Stimulated activated CD8-positive, alpha-beta memory T cell treated with anti-CD3 and anti-CD28 coated beads, Interleukin-12 subunit alpha, Interleukin-12 subunit beta, amount 100 ng/mL, for 4 hours (primary cell): ENCODE measurements around the gene CLSTN1.
"Not testable (repeated sequence)": the region's sequence is repeated elsewhere in the genome, so short reads cannot be mapped to it uniquely, and the experiment has no call there.

ENCODE experiments used
- DNase-seq: peaks from one replicate; pipeline ENCODE4 v3.0.0-alpha.2; 2020; ENCODE audit warnings: low read depth

The CLSTN1 gene

DNA sequence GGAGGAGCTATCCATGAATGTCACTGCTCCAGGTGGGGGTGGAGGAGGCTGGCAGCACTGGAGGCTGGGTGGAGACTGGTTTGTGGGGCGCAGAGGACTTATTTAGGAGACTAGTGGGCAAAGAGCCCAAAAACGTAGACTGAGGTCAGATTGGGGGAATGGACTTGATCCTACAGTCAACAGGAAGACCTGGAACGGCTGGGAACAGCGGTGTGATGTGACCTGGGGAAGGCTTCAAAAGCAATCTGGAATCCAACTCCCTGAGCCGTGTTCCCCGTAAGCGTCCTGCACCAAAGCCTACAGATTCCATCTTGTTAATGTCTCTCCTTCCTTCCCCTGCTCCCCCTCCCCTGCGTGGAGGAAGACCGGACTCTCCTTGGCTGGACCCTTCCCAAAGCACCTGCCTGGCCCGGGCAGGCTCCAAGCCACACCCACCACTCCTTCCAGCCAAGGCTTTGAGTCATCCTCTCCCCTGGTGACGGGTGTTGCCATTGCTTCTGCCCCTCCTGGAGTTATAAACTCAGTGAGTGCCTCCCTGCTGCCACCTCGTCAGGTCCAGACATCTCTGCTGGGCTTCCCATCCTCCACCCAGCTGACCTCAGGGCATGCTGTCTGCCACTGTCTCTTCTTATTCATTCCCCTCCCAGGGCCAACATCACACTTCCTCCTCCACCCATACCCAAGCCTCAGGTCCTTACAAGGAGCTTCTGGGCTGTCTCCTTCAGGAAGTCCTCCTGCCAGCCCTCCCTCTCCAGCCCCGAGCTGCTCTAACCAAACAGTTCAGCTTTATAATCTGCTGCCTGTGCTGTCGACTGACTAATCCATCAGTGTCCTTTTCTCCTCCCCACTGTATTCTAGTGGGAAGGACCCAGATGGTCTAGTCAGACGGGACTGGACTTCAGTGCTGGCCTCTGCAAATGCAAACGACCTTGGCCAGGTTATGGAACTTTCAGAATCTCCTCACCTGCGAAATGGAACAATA, 1.6 kb upstream of the CLSTN1 start:
- DNase-seq = peak; percentile 24

- peak; percentile 3 for DNase-seq
Observed at GRCh38 chr1:9824702-9825089, 931 bp upstream of the CLSTN1 start.

DNA sequence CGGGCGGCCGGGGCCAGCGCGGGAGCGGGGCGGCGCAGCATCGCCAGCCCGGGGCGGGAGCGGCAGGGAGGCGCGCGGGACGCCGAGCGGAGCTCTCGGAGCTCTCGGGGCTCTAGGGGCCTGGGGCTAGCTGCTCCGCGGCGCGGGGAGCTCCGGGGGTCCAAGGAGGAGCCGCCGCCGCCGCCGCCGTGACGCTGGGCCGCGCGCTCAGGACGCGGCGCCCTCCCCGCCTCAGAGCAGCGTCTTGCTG, 147 bp downstream of the CLSTN1 start:
- no peak for DNase-seq

GRCh38 chr1:9822897-9823692, 670 bp downstream of the CLSTN1 start:
- peak; percentile 8 for DNase-seq

DNA sequence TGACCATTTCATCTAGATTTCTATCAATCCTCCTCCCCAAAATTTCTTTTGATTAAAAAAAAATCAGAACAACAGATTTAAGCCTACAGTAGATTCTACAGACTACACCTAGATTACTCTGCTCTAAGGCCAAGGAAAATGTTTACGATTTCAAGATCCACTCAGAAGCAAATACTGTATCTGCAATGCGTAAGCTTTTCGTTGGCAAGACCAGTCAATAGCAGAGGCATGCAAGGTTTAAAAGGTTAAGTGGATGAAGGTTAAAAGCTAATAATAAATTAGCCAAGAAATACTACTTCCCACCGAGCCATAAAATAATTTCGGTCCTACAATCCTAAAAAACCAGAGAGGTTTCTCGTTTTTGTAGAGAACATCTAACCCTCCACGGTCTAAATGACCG, 1.3 kb downstream of the CLSTN1 start:
- DNase-seq = no peak

GRCh38 chr1:9821710-9822109, 2.1 kb downstream of the CLSTN1 start:
- DNase-seq = no peak

DNA sequence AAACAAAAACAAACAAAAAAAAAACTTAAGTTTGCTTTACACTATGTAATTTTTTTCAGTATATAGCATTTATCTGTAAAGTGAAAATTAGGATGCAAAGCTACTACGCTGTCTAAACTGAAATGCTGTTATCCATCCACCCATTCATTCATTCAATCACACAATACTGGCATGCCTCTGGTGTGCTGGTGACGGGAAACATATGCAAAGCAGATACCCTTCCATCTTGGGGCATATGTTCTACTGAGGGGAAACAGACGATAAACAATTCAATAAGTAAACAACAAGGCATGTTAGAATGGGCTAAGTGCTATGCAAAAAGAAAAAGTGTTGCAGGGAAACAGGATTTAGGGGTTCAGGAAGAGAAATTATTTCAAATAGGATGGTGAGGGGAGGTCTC, 3.2 kb downstream of the CLSTN1 start:
- no peak for DNase-seq

DNA sequence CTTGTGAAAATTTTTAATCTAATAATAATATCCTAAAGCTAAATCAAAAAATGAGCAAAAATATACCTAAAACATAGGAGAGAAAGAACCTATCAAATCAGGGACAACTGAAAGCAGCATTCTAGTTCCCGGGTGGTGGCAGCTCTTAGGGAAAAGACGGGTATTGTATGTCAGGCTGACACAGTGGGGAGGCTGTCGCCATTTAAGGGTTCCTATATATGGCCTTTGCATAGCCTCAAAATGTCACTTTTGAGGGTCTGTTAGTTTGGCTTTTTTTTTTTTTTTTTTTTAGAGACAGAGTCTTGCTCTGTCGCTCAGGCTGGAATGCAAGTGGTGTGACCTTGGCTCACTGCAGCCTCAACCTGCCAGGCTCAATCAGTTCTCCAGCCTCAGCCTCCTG, 6.0 kb downstream of the CLSTN1 start:
- no peak for DNase-seq

DNA sequence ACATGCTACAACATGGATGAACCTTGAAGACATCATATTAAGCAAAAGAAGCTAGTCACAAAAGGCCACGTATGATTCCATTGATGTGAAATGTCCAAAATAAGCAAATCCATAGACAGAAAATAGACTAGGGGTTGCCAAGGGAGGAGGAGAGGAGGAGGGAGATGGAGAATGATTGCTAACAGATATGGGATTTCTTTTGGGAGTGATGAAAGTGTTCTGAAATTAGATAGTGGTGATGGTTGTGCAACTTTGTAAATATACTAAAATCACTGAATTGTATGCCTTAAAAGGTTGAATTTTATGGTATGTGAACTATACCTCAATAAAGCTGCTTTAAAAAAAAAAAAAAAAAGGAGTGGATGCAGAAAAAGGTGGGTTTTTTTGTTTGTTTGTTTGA, 7.6 kb downstream of the CLSTN1 start:
- no peak for DNase-seq

DNA sequence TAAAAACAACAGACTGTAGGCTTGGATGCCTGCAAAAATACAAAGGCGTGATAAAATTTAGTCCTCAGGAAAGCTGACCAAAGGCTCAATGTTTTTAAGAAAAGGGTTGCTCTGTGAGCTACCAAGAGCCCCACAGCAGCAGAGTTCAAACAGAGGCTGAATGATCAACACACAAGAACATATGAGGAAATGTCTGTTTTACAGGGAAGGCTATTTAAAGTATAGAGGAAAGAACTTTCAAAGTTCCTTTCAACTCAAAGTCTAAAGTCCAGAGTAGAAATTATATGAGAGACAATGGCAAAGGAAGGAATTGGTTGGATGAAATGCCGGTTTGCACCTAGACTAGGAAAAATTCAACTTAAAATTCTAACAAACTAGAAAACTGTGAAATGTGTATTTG, 8.6 kb downstream of the CLSTN1 start:
- no peak for DNase-seq

- DNase-seq = no peak
Observed at GRCh38 chr1:9814619-9815018, 9.1 kb downstream of the CLSTN1 start.

DNA sequence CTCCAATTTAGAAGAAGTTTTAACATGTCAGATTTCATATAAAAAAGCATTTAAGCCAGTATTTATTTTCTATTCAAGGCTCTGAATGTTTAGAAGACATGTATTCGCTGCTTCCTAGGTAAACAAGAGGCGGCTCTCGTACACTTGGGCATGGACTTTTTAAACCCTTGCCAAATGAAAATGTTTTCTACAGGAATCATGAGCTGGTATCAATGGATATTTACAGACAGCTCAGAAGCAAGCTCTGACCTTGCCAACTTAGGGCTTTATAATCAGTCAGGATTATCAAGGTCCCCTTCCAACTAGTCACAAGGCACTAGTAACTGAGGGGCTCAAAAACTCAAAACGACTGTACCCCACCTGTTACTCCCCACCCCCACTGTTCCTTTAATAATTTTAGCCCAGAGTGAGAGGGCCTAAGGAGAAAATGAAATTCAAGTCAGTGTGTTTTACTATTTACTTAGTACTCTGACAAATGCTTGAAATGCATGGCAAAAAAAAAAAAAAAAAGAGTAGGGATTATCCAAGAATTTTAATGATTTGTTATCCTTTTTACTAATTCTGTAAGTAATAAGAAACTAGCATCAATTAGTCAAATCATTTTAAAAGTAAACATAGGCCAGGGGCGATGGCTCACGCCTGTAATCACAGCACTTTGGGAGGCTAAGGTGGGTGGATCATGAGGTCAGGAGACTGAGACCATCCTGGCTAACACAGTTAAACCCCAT, 12.4 kb downstream of the CLSTN1 start:
- no peak for DNase-seq

GRCh38 chr1:9809100-9809510, 14.7 kb downstream of the CLSTN1 start:
- DNase-seq = no peak

GRCh38 chr1:9808459-9808858, 15.3 kb downstream of the CLSTN1 start:
- DNase-seq = no peak

DNA sequence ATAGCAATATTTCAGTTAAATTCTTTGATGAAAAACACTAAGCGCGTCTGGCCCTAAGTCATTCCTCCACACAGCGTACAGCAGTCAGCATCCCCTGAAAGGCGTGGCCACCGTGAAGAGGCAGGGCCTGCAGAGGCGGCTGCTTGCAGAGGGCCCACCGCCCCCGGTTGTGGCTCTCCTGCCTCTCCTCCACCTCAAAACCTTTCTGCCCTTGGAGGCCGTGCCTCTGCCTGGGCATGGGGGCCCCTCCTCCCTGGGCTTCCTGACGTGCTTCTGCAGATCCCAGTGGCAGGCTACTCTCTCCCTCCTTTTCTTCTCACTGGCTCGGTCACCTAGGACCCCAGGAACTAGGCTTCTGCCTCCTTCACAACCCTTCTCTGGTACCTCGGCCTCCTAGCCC, 16.2 kb downstream of the CLSTN1 start:
- no peak for DNase-seq

GRCh38 chr1:9805972-9806371, 17.8 kb downstream of the CLSTN1 start:
- DNase-seq = not testable (repeated sequence)

DNA sequence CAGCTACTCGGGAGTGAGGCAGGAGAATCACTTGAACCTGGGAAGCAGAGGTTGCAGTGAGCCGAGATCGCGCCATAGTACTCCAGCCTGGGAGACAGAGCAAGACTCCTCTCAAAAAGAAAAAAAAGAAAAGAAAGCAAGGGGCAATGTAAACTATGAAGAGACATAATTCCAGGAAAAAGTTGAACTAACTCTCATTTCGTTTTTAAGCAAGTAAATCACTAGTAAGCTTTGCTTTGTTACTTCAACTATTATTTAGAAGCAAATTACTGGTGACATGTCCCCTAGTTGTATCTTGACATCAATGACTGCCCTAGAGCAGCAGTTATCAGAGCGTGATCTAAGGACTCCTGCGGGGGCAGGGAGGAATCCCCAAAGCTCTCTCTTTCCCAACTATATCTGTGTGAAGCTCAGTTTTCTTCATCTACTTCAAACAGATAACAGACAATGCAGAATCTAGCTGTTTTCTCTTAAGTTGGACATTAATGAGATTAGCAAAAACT, 18.7 kb downstream of the CLSTN1 start:
- no peak for DNase-seq

- DNase-seq = not testable (repeated sequence)
Observed at GRCh38 chr1:9803003-9803918, 20.5 kb downstream of the CLSTN1 start.

GRCh38 chr1:9801909-9802308, 21.9 kb downstream of the CLSTN1 start:
- DNase-seq = no peak

DNA sequence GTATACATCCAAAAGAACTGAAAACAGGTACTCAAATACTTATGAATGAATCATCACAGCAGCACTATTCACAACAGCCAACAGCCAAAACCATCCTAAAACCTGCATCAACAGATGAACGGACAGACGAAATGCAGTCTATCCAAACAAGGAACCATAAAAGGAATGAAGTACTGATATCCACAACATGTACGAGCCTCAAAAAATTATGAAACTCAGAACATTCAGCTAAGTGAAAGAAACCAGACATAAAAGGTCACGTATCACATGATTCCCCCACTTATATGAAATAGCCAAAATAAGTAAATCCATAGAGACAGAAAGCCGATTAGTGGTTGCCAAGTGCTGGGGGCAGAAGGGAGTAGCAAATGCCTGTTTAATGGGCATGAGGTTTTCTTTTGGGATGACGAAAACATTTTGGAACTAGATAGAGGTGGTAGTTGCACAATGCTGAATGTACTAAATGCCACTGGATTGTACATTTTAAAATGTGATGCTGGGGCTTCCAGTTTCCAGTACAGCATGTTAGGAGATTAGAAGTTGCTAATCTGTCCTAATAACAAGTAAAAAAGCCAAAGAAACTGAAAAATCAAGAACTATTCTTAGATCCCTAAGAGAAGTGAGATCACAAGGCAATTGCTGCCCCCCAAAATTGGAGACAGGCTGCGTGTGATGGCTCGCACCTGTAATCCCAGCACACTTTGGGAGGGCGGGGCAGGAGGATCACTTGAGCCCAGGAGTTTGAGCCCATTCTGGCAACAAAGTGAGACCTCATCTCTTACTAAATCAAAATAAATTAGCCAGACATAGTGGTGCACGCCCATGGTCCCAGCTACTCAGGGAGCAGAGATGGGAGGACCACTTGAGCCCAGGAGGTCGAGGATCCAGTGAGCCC, 25.3 kb downstream of the CLSTN1 start:
- no peak for DNase-seq
